HepG2 (cell line): ENCODE data around the gene LIPT1. TPM values are rescaled to one million over a fixed set of nuclear protein-coding genes. Genes with fewer than 3 reads are reported as not detected.

Experiments used
- ARNTL ChIP-seq: sonication (generic); formaldehyde crosslinking; IDR thresholded peaks from 2 replicates; pipeline ENCODE4 v1.4.0; 2020; ENCODE audit warnings: mild to moderate bottlenecking, missing genetic modification reagents
- FOXA3 ChIP-seq: IDR thresholded peaks from 2 replicates; pipeline ENCODE4 v1.6.1; 2016; ENCODE audit warnings: missing genetic modification reagents, missing compliant biosample characterization
- IRX3 ChIP-seq: sonication (generic); formaldehyde crosslinking; IDR thresholded peaks from 2 replicates; pipeline ENCODE4 v1.8.1; 2023; ENCODE audit warnings: mild to moderate bottlenecking, low read depth, missing genetic modification reagents, borderline replicate concordance
- NFE2L2 ChIP-seq: fragments of 150-350 bp; IDR thresholded peaks from 2 replicates; pipeline ENCODE4 v1.6.1; 2014; ENCODE audit warnings: low read length
- NR2C2 ChIP-seq: sonication (generic); formaldehyde crosslinking; IDR thresholded peaks from 2 replicates; pipeline ENCODE4 v1.4.0; 2020; ENCODE audit warnings: missing genetic modification reagents, mild to moderate bottlenecking, moderate library complexity, borderline replicate concordance
- POLR2AphosphoS2 ChIP-seq: IDR thresholded peaks from 2 replicates; pipeline ENCODE4 v1.6.1; 2011; ENCODE audit warnings: low read depth, low read length, improper control_type of control experiment
- REL ChIP-seq: sonication (generic); formaldehyde crosslinking; conservative IDR thresholded peaks from 2 replicates; pipeline ENCODE4 v1.8.0; 2022; ENCODE audit warnings: mild to moderate bottlenecking, missing genetic modification reagents, moderate library complexity
- REXO4 ChIP-seq: sonication (generic); formaldehyde crosslinking; IDR thresholded peaks from 2 replicates; pipeline ENCODE4 v1.8.0; 2022; ENCODE audit warnings: missing genetic modification reagents, mild to moderate bottlenecking, borderline replicate concordance
- THYN1 ChIP-seq: sonication (generic); formaldehyde crosslinking; IDR thresholded peaks from 2 replicates; pipeline ENCODE4 v1.8.1; 2023; ENCODE audit warnings: low read depth, mild to moderate bottlenecking, moderate library complexity, missing genetic modification reagents, borderline replicate concordance
- ZFP37 ChIP-seq: sonication (generic); formaldehyde crosslinking; IDR thresholded peaks from 2 replicates; pipeline ENCODE4 v1.4.0; 2020; ENCODE audit warnings: missing genetic modification reagents, borderline replicate concordance
- ZNF17 ChIP-seq: sonication (generic); formaldehyde crosslinking; IDR thresholded peaks from 2 replicates; pipeline ENCODE4 v1.5.0; 2020; ENCODE audit warnings: mild to moderate bottlenecking, missing genetic modification reagents
- ZNF33B ChIP-seq: sonication (generic); formaldehyde crosslinking; IDR thresholded peaks from 2 replicates; pipeline ENCODE4 v1.5.1; 2020; ENCODE audit warnings: mild to moderate bottlenecking, missing genetic modification reagents
- polyA plus RNA-seq, 8 experiments: library from polyadenylated mRNA; depleted of rRNA in 3 of 8; stranded (reverse) in 7 of 8; unstranded in 1 of 8; fragments of >200 nt; fragmentation: Illumina TruSeq in 4 of 8; extraction: Trizol in 4 of 8; gene quantifications; 2 replicates each; pipeline versions ENCODE4 v1.2.1 to v1.2.3, GENCODE V29; 2011 to 2016; ENCODE audit warnings: low read depth in 4 of 8, missing spikeins in 1 of 8, mixed read lengths in 1 of 8; ENCODE audit not compliant: insufficient read depth in 1 of 8
- total RNA-seq, 5 experiments: library from RNA; depleted of rRNA; stranded (reverse); fragments of >200 nt; fragmentation: Illumina TruSeq; extraction: Trizol; gene quantifications; 2 replicates each; pipeline ENCODE4 v1.2.3, GENCODE V29; 2016; ENCODE audit warnings: low read depth in 1 of 5
- TF ChIP-seq, protein P1 (sequence below): sonication (generic); formaldehyde crosslinking; IDR thresholded peaks from 2 replicates; pipeline ENCODE4 v1.4.0; 2020; ENCODE audit warnings: mild to moderate bottlenecking, missing genetic modification reagents
- TF ChIP-seq, protein P2 (sequence below), 2 experiments: sonication (generic) in 1 of 2; formaldehyde crosslinking in 1 of 2; IDR thresholded peaks; 2 replicates each; pipeline versions ENCODE4 v1.6.1 to v1.9.0; 2014 to 2022; ENCODE audit warnings: antibody characterized with exemption in 1 of 2, borderline replicate concordance in 1 of 2, inconsistent platforms in 1 of 2, low read depth in 1 of 2, missing genetic modification reagents in 1 of 2
- TF ChIP-seq, protein P3 (sequence below): sonication (generic); formaldehyde crosslinking; IDR thresholded peaks from 2 replicates; pipeline ENCODE4 v1.4.0; 2020; ENCODE audit warnings: mild to moderate bottlenecking, missing genetic modification reagents
- TF ChIP-seq, protein P4 (sequence below): sonication (generic); formaldehyde crosslinking; IDR thresholded peaks from 2 replicates; pipeline ENCODE4 v1.4.0; 2020; ENCODE audit warnings: missing genetic modification reagents

The LIPT1 gene
- total and polyA plus RNA-seq, 2 of the 13 experiments (the other 11 are each of a cell fraction or from before 2014, with no cell fraction given): 8.0 to 9.6 TPM

DNA sequence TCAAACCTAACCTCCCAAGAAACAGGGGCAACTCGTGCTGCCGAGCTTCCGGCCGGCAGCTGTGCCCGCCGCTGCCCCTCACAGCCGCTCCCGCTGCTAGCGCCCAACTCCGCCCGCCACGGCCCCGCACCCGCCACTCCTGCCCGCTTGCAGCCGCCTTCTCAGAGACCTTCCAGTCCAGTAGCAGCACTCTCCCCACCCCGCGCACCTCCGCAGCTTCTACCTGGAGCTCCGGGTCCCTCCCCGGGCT is 14.0 kb upstream of the LIPT1 start (continued):
- no peak for TF ChIP-seq IRX3 (CRISPR knock-in tag)
- no peak for TF ChIP-seq ZFP37 (CRISPR knock-in tag)
- no peak; the same call in 1 of the 2 replicates for TF ChIP-seq REL (CRISPR knock-in tag)
- TF ChIP-seq, protein P1, sequence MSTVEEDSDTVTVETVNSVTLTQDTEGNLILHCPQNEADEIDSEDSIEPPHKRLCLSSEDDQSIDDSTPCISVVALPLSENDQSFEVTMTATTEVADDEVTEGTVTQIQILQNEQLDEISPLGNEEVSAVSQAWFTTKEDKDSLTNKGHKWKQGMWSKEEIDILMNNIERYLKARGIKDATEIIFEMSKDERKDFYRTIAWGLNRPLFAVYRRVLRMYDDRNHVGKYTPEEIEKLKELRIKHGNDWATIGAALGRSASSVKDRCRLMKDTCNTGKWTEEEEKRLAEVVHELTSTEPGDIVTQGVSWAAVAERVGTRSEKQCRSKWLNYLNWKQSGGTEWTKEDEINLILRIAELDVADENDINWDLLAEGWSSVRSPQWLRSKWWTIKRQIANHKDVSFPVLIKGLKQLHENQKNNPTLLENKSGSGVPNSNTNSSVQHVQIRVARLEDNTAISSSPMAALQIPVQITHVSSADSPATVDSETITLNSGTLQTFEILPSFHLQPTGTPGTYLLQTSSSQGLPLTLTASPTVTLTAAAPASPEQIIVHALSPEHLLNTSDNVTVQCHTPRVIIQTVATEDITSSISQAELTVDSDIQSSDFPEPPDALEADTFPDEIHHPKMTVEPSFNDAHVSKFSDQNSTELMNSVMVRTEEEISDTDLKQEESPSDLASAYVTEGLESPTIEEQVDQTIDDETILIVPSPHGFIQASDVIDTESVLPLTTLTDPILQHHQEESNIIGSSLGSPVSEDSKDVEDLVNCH (CRISPR knock-in tag): no peak
- no peak for TF ChIP-seq FOXA3 (CRISPR knock-in tag)
- TF ChIP-seq, protein P2, sequence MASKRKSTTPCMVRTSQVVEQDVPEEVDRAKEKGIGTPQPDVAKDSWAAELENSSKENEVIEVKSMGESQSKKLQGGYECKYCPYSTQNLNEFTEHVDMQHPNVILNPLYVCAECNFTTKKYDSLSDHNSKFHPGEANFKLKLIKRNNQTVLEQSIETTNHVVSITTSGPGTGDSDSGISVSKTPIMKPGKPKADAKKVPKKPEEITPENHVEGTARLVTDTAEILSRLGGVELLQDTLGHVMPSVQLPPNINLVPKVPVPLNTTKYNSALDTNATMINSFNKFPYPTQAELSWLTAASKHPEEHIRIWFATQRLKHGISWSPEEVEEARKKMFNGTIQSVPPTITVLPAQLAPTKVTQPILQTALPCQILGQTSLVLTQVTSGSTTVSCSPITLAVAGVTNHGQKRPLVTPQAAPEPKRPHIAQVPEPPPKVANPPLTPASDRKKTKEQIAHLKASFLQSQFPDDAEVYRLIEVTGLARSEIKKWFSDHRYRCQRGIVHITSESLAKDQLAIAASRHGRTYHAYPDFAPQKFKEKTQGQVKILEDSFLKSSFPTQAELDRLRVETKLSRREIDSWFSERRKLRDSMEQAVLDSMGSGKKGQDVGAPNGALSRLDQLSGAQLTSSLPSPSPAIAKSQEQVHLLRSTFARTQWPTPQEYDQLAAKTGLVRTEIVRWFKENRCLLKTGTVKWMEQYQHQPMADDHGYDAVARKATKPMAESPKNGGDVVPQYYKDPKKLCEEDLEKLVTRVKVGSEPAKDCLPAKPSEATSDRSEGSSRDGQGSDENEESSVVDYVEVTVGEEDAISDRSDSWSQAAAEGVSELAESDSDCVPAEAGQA (IDR thresholded peaks at IDR 0.05; ENCODE audit: low read depth): no peak; the same call in 1 of the 2 replicates
- TF ChIP-seq, protein P2 (CRISPR knock-in tag; IDR thresholded peaks at IDR 0.05; ENCODE audit: borderline replicate concordance): no peak
- TF ChIP-seq, protein P3, sequence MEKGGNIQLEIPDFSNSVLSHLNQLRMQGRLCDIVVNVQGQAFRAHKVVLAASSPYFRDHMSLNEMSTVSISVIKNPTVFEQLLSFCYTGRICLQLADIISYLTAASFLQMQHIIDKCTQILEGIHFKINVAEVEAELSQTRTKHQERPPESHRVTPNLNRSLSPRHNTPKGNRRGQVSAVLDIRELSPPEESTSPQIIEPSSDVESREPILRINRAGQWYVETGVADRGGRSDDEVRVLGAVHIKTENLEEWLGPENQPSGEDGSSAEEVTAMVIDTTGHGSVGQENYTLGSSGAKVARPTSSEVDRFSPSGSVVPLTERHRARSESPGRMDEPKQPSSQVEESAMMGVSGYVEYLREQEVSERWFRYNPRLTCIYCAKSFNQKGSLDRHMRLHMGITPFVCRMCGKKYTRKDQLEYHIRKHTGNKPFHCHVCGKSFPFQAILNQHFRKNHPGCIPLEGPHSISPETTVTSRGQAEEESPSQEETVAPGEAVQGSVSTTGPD: no peak
- peak; percentile 42 for TF ChIP-seq ARNTL (CRISPR knock-in tag)
- peak; percentile 24; the same call in 1 of the 2 replicates for TF ChIP-seq ZNF33B (CRISPR knock-in tag)
- no peak for TF ChIP-seq ZNF17
- TF ChIP-seq NR2C2 (CRISPR knock-in tag): no peak
- TF ChIP-seq POLR2AphosphoS2: no peak
- no peak for TF ChIP-seq NFE2L2
- no peak for TF ChIP-seq THYN1 (CRISPR knock-in tag)
- TF ChIP-seq, protein P4, sequence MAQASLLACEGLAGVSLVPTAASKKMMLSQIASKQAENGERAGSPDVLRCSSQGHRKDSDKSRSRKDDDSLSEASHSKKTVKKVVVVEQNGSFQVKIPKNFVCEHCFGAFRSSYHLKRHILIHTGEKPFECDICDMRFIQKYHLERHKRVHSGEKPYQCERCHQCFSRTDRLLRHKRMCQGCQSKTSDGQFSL (CRISPR knock-in tag): no peak
- TF ChIP-seq REXO4: no peak
